Suprapubic skin (tissue), 4 donors: ENCODE measurements around the gene CADPS.

ENCODE experiments used
- POLR2A ChIP-seq, 2 donors: fragments of 450-650 bp; IDR thresholded peaks; one replicate each; pipeline ENCODE4 v1.6.1; 2017; ENCODE audit warnings: antibody characterized with exemption in 2 of 2, mild to moderate bottlenecking in 2 of 2, moderate library complexity in 2 of 2
- POLR2AphosphoS5 ChIP-seq, 3 donors: sonication (generic); formaldehyde crosslinking; IDR thresholded peaks; one replicate each; pipeline ENCODE4 v1.6.1; 2017; ENCODE audit warnings: antibody characterized with exemption in 3 of 3
- TF ChIP-seq, protein P1 (sequence below), 2 donors: fragments of 200-600 bp in 1 of 2; fragments of 450-650 bp in 1 of 2; sonication (generic) in 1 of 2; IDR thresholded peaks; one replicate each; pipeline ENCODE4 v1.5.1; 2016 to 2019; ENCODE audit warnings: antibody characterized with exemption in 2 of 2, mild to moderate bottlenecking in 1 of 2, moderate library complexity in 1 of 2

- TF ChIP-seq POLR2AphosphoS5 (IDR thresholded peaks at IDR 0.05): no peak
- TF ChIP-seq, protein P1, sequence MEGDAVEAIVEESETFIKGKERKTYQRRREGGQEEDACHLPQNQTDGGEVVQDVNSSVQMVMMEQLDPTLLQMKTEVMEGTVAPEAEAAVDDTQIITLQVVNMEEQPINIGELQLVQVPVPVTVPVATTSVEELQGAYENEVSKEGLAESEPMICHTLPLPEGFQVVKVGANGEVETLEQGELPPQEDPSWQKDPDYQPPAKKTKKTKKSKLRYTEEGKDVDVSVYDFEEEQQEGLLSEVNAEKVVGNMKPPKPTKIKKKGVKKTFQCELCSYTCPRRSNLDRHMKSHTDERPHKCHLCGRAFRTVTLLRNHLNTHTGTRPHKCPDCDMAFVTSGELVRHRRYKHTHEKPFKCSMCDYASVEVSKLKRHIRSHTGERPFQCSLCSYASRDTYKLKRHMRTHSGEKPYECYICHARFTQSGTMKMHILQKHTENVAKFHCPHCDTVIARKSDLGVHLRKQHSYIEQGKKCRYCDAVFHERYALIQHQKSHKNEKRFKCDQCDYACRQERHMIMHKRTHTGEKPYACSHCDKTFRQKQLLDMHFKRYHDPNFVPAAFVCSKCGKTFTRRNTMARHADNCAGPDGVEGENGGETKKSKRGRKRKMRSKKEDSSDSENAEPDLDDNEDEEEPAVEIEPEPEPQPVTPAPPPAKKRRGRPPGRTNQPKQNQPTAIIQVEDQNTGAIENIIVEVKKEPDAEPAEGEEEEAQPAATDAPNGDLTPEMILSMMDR (IDR thresholded peaks at IDR 0.05): no peak
- no peak for TF ChIP-seq POLR2A (IDR thresholded peaks at IDR 0.05)
These were observed 221.4 kb downstream of the CADPS start for GRCh38 chr3:62653796-62654195.
